Measurements from ENCODE around the gene MSTN. TPM values are rescaled to one million over a fixed set of nuclear protein-coding genes. Genes with fewer than 3 reads are reported as not detected.
A peak's percentile ranks its signal among the peaks of the same experiment; 100 is the strongest.
"Not testable (repeated sequence)": the region's sequence is repeated elsewhere in the genome, so short reads cannot be mapped to it uniquely, and the experiment has no call there.

MSTN gene
- total RNA-seq, 1 donor from 2014 or later, result 0.18 TPM

- no peaks in the 10 kb centered on the region for H3K27me3 ChIP-seq (ENCODE audit: low read depth)
- ATAC-seq, result no peak
- no peaks in the 10 kb centered on the region for H3K36me3 ChIP-seq
- no peak overlapping the region for H3K4me3 ChIP-seq
- no peak overlapping the region for H3K27ac ChIP-seq
- H3K4me1 ChIP-seq, result no peaks in the 10 kb centered on the region
- no peaks in the 10 kb centered on the region for H3K9me3 ChIP-seq
- intact Hi-C loops (cut with DNase I), result no loop called here
- no peak for DNase-seq
- no peak for TF ChIP-seq CTCF (IDR thresholded peaks at IDR 0.05)
Measured at GRCh38 chr2:190043441-190043840, 19.1 kb downstream of the MSTN start.

- Histone ChIP-seq H3K36me3 (no peaks in the 10 kb centered on the region), H3K4me1 (no peaks in the 10 kb centered on the region), H3K9me3 (no peaks in the 10 kb centered on the region), H3K27ac (no peak overlapping the region), H3K27me3 (ENCODE audit: low read depth) (no peaks in the 10 kb centered on the region), H3K4me3 (no peak overlapping the region)
- TF ChIP-seq CTCF (IDR thresholded peaks at IDR 0.05), result no peak
- DNase-seq (no peak), ATAC-seq (no peak)
- intact Hi-C loops (cut with DNase I), result no loop called here
Measured at GRCh38 chr2:190036071-190036470, 26.5 kb downstream of the MSTN start.

GRCh38 chr2:190034417-190034816, 28.1 kb downstream of the MSTN start:
- H3K27me3 ChIP-seq (ENCODE audit: low read depth); H3K36me3 ChIP-seq; H3K4me3 ChIP-seq; H3K9me3 ChIP-seq; H3K27ac ChIP-seq; H3K4me1 ChIP-seq; ATAC-seq; DNase-seq; intact Hi-C loops (cut with DNase I): not testable (repeated sequence)

- Histone ChIP-seq H3K9me3 (no peaks in the 10 kb centered on the region), H3K36me3 (no peaks in the 10 kb centered on the region), H3K4me3 (no peak overlapping the region), H3K27ac (no peak overlapping the region), H3K27me3 (ENCODE audit: low read depth) (no peaks in the 10 kb centered on the region), H3K4me1 (no peaks in the 10 kb centered on the region)
- intact Hi-C loops (cut with DNase I), result no loop called here
- TF ChIP-seq CTCF (IDR thresholded peaks at IDR 0.05), result no peak
- ATAC-seq (no peak), DNase-seq (no peak)
Measured at GRCh38 chr2:190031969-190032618, 30.4 kb downstream of the MSTN start.

- DNase-seq (no peak), ATAC-seq (no peak)
- H3K9me3 ChIP-seq, result no peaks in the 10 kb centered on the region
Measured at GRCh38 chr2:190023860-190024259, 38.7 kb downstream of the MSTN start.

More at GRCh38 chr2:190023860-190024259, 38.7 kb downstream of the MSTN start:
- Histone ChIP-seq H3K27me3 (ENCODE audit: low read depth) (no peaks in the 10 kb centered on the region), H3K27ac (no peak overlapping the region), H3K36me3 (no peaks in the 10 kb centered on the region), H3K4me1 (no peaks in the 10 kb centered on the region), H3K4me3 (no peak overlapping the region)
- intact Hi-C loops (cut with DNase I), result no loop called here
- peak; percentile 39 for TF ChIP-seq CTCF (IDR thresholded peaks at IDR 0.05)

Data from lower lobe of right lung (tissue), 2 donors.